ENCODE results near the gene AJUBA. TPM values are rescaled to one million over a fixed set of nuclear protein-coding genes. Genes with fewer than 3 reads are reported as not detected.

Gene AJUBA
- total RNA-seq, 4 donors from 2014 or later, result 22.8 to 33.5 (median 28.4) TPM

- Histone ChIP-seq H3K4me3 (no peak overlapping the region), H3K4me1 (peaks cover 0 to 19% (median 0%) of the 10 kb centered on the region in 4 donors), H3K36me3 (peaks cover 0 to 31% (median 0%) of the 10 kb centered on the region in 3 donors), H3K27ac (no peak overlapping the region), H3K27me3 (no peaks in the 10 kb centered on the region), H3K9me3 (no peaks in the 10 kb centered on the region)
- TF ChIP-seq POLR2A (IDR thresholded peaks at IDR 0.05) (no peak), EP300 (IDR thresholded peaks at IDR 0.05) (no peak), CTCF (IDR thresholded peaks at IDR 0.05) (no peak)
- DNase-seq (ENCODE audit: low spot score in 2 of 2), result no peak
- WGBS, 2 donors, result 90 to 91% methylated on average over 8 to 9 of the region's 9 CpGs
These were observed 13.7 kb upstream of the AJUBA start for GRCh38 chr14:22995889-22996625.

GRCh38 chr14:22994762-22995275 is 12.5 kb upstream of the AJUBA start:
- Histone ChIP-seq H3K4me3 (no peak overlapping the region), H3K36me3 (peaks cover 0 to 38% (median 0%) of the 10 kb centered on the region in 3 donors), H3K27me3 (no peaks in the 10 kb centered on the region), H3K27ac (peak overlapping the region in 1 of 4 donors; percentile 16), H3K4me1 (peaks cover 0 to 19% (median 0%) of the 10 kb centered on the region in 4 donors), H3K9me3 (no peaks in the 10 kb centered on the region)
- 0 to 7% methylated on average over 4 of the region's 4 CpGs for WGBS, 2 donors
- TF ChIP-seq CTCF (IDR thresholded peaks at IDR 0.05) (peak in 4 of 5 experiments; percentile 32 to 39 (median 36)), POLR2A (IDR thresholded peaks at IDR 0.05) (no peak), EP300 (IDR thresholded peaks at IDR 0.05) (no peak)
- DNase-seq (ENCODE audit: low spot score in 2 of 2), result peak in 1 of 2 donors; percentile 44

GRCh38 chr14:22993517-22993916 is 11.2 kb upstream of the AJUBA start:
- TF ChIP-seq EP300 (IDR thresholded peaks at IDR 0.05) (no peak), POLR2A (IDR thresholded peaks at IDR 0.05) (no peak), CTCF (IDR thresholded peaks at IDR 0.05) (no peak)
- no peak for DNase-seq (ENCODE audit: low spot score in 2 of 2)
- Histone ChIP-seq H3K36me3 (peaks cover 0 to 43% (median 0%) of the 10 kb centered on the region in 3 donors), H3K4me3 (no peak overlapping the region), H3K9me3 (no peaks in the 10 kb centered on the region), H3K27ac (no peak overlapping the region), H3K4me1 (peaks cover 0 to 19% (median 0%) of the 10 kb centered on the region in 4 donors), H3K27me3 (no peaks in the 10 kb centered on the region)

- Histone ChIP-seq H3K27me3 (no peaks in the 10 kb centered on the region), H3K4me1 (peaks cover 0 to 19% (median 0%) of the 10 kb centered on the region in 4 donors), H3K27ac (no peak overlapping the region), H3K4me3 (no peak overlapping the region), H3K36me3 (peaks cover 0 to 48% (median 0%) of the 10 kb centered on the region in 3 donors), H3K9me3 (no peaks in the 10 kb centered on the region)
- WGBS, 2 donors, result 74 to 80% methylated on average over 8 of the region's 8 CpGs
- no peak for DNase-seq (ENCODE audit: low spot score in 2 of 2)
- TF ChIP-seq EP300 (IDR thresholded peaks at IDR 0.05) (no peak), CTCF (IDR thresholded peaks at IDR 0.05) (no peak), POLR2A (IDR thresholded peaks at IDR 0.05) (no peak)
These were observed 9.5 kb upstream of the AJUBA start for GRCh38 chr14:22991852-22992251.

GRCh38 chr14:22987291-22987690 is 4.9 kb upstream of the AJUBA start:
- H3K4me1 ChIP-seq, result peaks cover 0 to 13% (median 0%) of the 10 kb centered on the region in 4 donors
- no peak overlapping the region for H3K27ac ChIP-seq
- no peak for DNase-seq (ENCODE audit: low spot score in 2 of 2)
- H3K9me3 ChIP-seq, result no peaks in the 10 kb centered on the region
- H3K36me3 ChIP-seq, result peaks cover 0 to 43% (median 0%) of the 10 kb centered on the region in 3 donors
- WGBS, 2 donors, result 76 to 80% methylated on average over 8 of the region's 8 CpGs
- TF ChIP-seq EP300 (IDR thresholded peaks at IDR 0.05) (no peak), CTCF (IDR thresholded peaks at IDR 0.05) (no peak), POLR2A (IDR thresholded peaks at IDR 0.05) (no peak)
- no peak overlapping the region for H3K4me3 ChIP-seq
- H3K27me3 ChIP-seq, result no peaks in the 10 kb centered on the region

Data from tibial nerve (tissue), 4 donors.